GM23248 (cell line): ENCODE data around the gene REXO1. TPM values are rescaled to one million over a fixed set of nuclear protein-coding genes. Genes with fewer than 3 reads are reported as not detected.

Source experiments
- DNase-seq: peaks from one replicate; pipeline ENCODE4 v3.0.0-alpha.2; 2015
- H2AFZ ChIP-seq: fragments of 200-600 bp; sonication (generic); 2 replicates; pipeline ENCODE4 v1.6.1; 2016; ENCODE audit warnings: antibody characterized with exemption
- H3F3A ChIP-seq: fragments of 200-600 bp; sonication (generic); 2 replicates; pipeline ENCODE4 v1.6.1; 2016; ENCODE audit warnings: mild to moderate bottlenecking, antibody characterized with exemption, mixed run types; ENCODE audit not compliant: insufficient read depth
- H3K27ac ChIP-seq: fragments of 200-600 bp; sonication (generic); 2 replicates; pipeline ENCODE4 v1.5.1; 2016; ENCODE audit warnings: mild to moderate bottlenecking
- H3K27me3 ChIP-seq: fragments of 200-600 bp; sonication (generic); replicated peaks from 2 replicates; pipeline ENCODE4 v1.6.1; 2016; ENCODE audit warnings: mild to moderate bottlenecking; ENCODE audit not compliant: insufficient read depth
- H3K36me3 ChIP-seq: fragments of 200-600 bp; sonication (generic); 2 replicates; pipeline ENCODE4 v1.6.1; 2016; ENCODE audit warnings: low read depth, mild to moderate bottlenecking
- H3K4me1 ChIP-seq: fragments of 200-600 bp; sonication (generic); 2 replicates; pipeline ENCODE4 v1.6.1; 2016; ENCODE audit warnings: mild to moderate bottlenecking; ENCODE audit not compliant: insufficient read depth
- H3K4me2 ChIP-seq: fragments of 200-600 bp; sonication (generic); one replicate; pipeline ENCODE4 v1.6.1; 2016; ENCODE audit warnings: mild to moderate bottlenecking; ENCODE audit not compliant: unreplicated experiment
- H3K4me3 ChIP-seq: fragments of 200-600 bp; sonication (generic); 2 replicates; pipeline ENCODE4 v1.5.1; 2016; ENCODE audit warnings: mild to moderate bottlenecking
- H3K79me2 ChIP-seq: fragments of 200-600 bp; sonication (generic); 2 replicates; pipeline ENCODE4 v1.6.1; 2016; ENCODE audit warnings: mild to moderate bottlenecking; ENCODE audit not compliant: insufficient read depth
- H3K9ac ChIP-seq: fragments of 200-600 bp; sonication (generic); 2 replicates; pipeline ENCODE4 v1.6.1; 2016; ENCODE audit warnings: mild to moderate bottlenecking
- H3K9me2 ChIP-seq: fragments of 200-600 bp; sonication (generic); 2 replicates; pipeline ENCODE4 v1.6.1; 2016; ENCODE audit warnings: mixed run types, mild to moderate bottlenecking, moderate library complexity; ENCODE audit not compliant: insufficient read depth
- H3K9me3 ChIP-seq: fragments of 200-600 bp; sonication (generic); one replicate; pipeline ENCODE4 v1.6.1; 2017; ENCODE audit warnings: low read depth
- H4K20me1 ChIP-seq: fragments of 200-600 bp; sonication (generic); 2 replicates; pipeline ENCODE4 v1.6.0; 2016; ENCODE audit not compliant: insufficient read depth
- EZH2 ChIP-seq: fragments of 200-600 bp; sonication (generic); IDR thresholded peaks from 2 replicates; pipeline ENCODE4 v1.6.1; 2018; ENCODE audit warnings: antibody characterized with exemption, mild to moderate bottlenecking; ENCODE audit not compliant: insufficient read depth, poor library complexity, severe bottlenecking
- EZH2phosphoT487 ChIP-seq: fragments of 200-600 bp; sonication (generic); IDR thresholded peaks from 2 replicates; pipeline ENCODE4 v1.6.1; 2018; ENCODE audit warnings: antibody characterized with exemption, moderate library complexity, mild to moderate bottlenecking, low read depth; ENCODE audit not compliant: insufficient read depth
- WGBS, 2 experiments: methylation state at CpG; one replicate each; pipeline ENCODE4 v1.1.6; 2015 to 2017; ENCODE audit warnings: low lambda C conversion rate in 2 of 2, low coverage in 1 of 2; ENCODE audit errors: missing lambda C conversion rate in 2 of 2; 5-methylcytosine and 5-hydroxymethylcytosine counted together
- in situ Hi-C: fragments of 300-500 bp; cut with MboI; formaldehyde crosslinking; loops from 2 replicates; pipeline ENCODE4 v1.15.0; 2020
- polyA plus RNA-seq: library from polyadenylated mRNA; unstranded; fragments of >200 nt; fragmentation: Nextera tagmentation; extraction: Ambion mirVana; gene quantifications from 2 replicates; pipeline ENCODE4 v1.2.1, GENCODE V29; 2016
- total RNA-seq: library from RNA; depleted of rRNA; stranded (reverse); fragments of >200 nt; shearing (Covaris generic); gene quantifications from 2 replicates; pipeline ENCODE4 v1.2.3, GENCODE V29; 2014

REXO1 gene
- total and polyA plus RNA-seq, 2 experiments from 2014 or later, result 4.9 to 5.2 TPM

GRCh38 chr19:1847348-1847683 lies 967 bp downstream of the REXO1 start:
- 6% methylated on average over 12 of the region's 12 CpGs for WGBS, 2 experiments
- no peaks in the 10 kb centered on the region for H4K20me1 ChIP-seq

GRCh38 chr19:1846517-1847204 lies 1.6 kb downstream of the REXO1 start:
- H4K20me1 ChIP-seq, result no peaks in the 10 kb centered on the region
- peak overlapping the region; percentile 97 for H3K27ac ChIP-seq

More at GRCh38 chr19:1847348-1847683, 967 bp downstream of the REXO1 start:
- Histone ChIP-seq H3K36me3 (no peaks in the 10 kb centered on the region), H3K27me3 (no peaks in the 10 kb centered on the region), H3K27ac (peak overlapping the region; percentile 97), H3K9me2 (no peaks in the 10 kb centered on the region), H2AFZ (no peak overlapping the region; the same call in 1 of the 2 replicates), H3K9me3 (no peaks in the 10 kb centered on the region), H3K9ac (peak overlapping the region; percentile 99), H3K4me1 (peaks cover 9% of the 10 kb centered on the region), H3K4me3 (peak overlapping the region; percentile 92), H3F3A (peaks cover 12% of the 10 kb centered on the region; the same call in 1 of the 2 replicates), H3K4me2 (peak overlapping the region; percentile 87), H3K79me2 (peaks cover 73% of the 10 kb centered on the region)
- TF ChIP-seq EZH2 (no peak), EZH2phosphoT487 (no peak)
- DNase-seq, result no peak
- in situ Hi-C loops, result no loop called here

GRCh38 chr19:1845642-1846041 lies 2.6 kb downstream of the REXO1 start:
- no peaks in the 10 kb centered on the region for H3K36me3 ChIP-seq
- WGBS, 2 experiments, result 94 to 95% methylated on average over 11 of the region's 11 CpGs
- H3K9me3 ChIP-seq, result no peaks in the 10 kb centered on the region
- H3F3A ChIP-seq, result peaks cover 12% of the 10 kb centered on the region; the same call in 1 of the 2 replicates
- H3K4me3 ChIP-seq, result no peak overlapping the region
- no peaks in the 10 kb centered on the region for H3K9me2 ChIP-seq
- H3K9ac ChIP-seq, result no peak overlapping the region; the same call in 1 of the 2 replicates
- TF ChIP-seq EZH2, result no peak
- TF ChIP-seq EZH2phosphoT487, result no peak
- H2AFZ ChIP-seq, result no peak overlapping the region
- H3K4me1 ChIP-seq, result peaks cover 9% of the 10 kb centered on the region
- DNase-seq, result no peak
- in situ Hi-C loops, result no loop called here
- no peaks in the 10 kb centered on the region for H3K27me3 ChIP-seq
- H3K4me2 ChIP-seq, result no peak overlapping the region
- H3K27ac ChIP-seq, result no peak overlapping the region
- peaks cover 83% of the 10 kb centered on the region for H3K79me2 ChIP-seq
- no peaks in the 10 kb centered on the region for H4K20me1 ChIP-seq

More at GRCh38 chr19:1846517-1847204, 1.6 kb downstream of the REXO1 start:
- Histone ChIP-seq H3K36me3 (no peaks in the 10 kb centered on the region), H3K4me1 (peaks cover 9% of the 10 kb centered on the region), H3K79me2 (peaks cover 73% of the 10 kb centered on the region), H3K9me3 (no peaks in the 10 kb centered on the region), H3K9me2 (no peaks in the 10 kb centered on the region), H3K9ac (peak overlapping the region; percentile 99), H3K4me3 (peak overlapping the region; percentile 92), H3F3A (peaks cover 12% of the 10 kb centered on the region; the same call in 1 of the 2 replicates), H3K4me2 (peak overlapping the region; percentile 87), H2AFZ (no peak overlapping the region), H3K27me3 (no peaks in the 10 kb centered on the region)
- DNase-seq, result no peak
- in situ Hi-C loops, result no loop called here
- TF ChIP-seq EZH2 (no peak), EZH2phosphoT487 (no peak)
- 81 to 82% methylated on average over 29 of the region's 29 CpGs for WGBS, 2 experiments

- H3K9me3 ChIP-seq, result no peaks in the 10 kb centered on the region
- no peaks in the 10 kb centered on the region for H3K9me2 ChIP-seq
- no peak overlapping the region for H3K4me3 ChIP-seq
- H3K4me2 ChIP-seq, result no peak overlapping the region
- no peaks in the 10 kb centered on the region for H3K27me3 ChIP-seq
- peaks cover 11% of the 10 kb centered on the region; the same call in 1 of the 2 replicates for H3F3A ChIP-seq
- WGBS, 2 experiments, result 76 to 79% methylated on average over 15 to 16 of the region's 16 CpGs
- in situ Hi-C loops, result no loop called here
- H3K79me2 ChIP-seq, result peaks cover 88% of the 10 kb centered on the region
- no peaks in the 10 kb centered on the region for H3K36me3 ChIP-seq
- peaks cover 9% of the 10 kb centered on the region for H3K4me1 ChIP-seq
- H3K9ac ChIP-seq, result no peak overlapping the region
- TF ChIP-seq EZH2phosphoT487 (no peak), EZH2 (no peak)
- no peak overlapping the region for H3K27ac ChIP-seq
- no peak for DNase-seq
- no peak overlapping the region for H2AFZ ChIP-seq
- no peaks in the 10 kb centered on the region for H4K20me1 ChIP-seq
Observed at GRCh38 chr19:1845125-1845515, 3.2 kb downstream of the REXO1 start.
